ENCODE measurements around the gene GNG12. TPM values are rescaled to one million over a fixed set of nuclear protein-coding genes. Genes with fewer than 3 reads are reported as not detected.

Gene GNG12
- total RNA-seq, 4 donors from 2014 or later, result 89.6 to 129 (median 90.9) TPM

DNA sequence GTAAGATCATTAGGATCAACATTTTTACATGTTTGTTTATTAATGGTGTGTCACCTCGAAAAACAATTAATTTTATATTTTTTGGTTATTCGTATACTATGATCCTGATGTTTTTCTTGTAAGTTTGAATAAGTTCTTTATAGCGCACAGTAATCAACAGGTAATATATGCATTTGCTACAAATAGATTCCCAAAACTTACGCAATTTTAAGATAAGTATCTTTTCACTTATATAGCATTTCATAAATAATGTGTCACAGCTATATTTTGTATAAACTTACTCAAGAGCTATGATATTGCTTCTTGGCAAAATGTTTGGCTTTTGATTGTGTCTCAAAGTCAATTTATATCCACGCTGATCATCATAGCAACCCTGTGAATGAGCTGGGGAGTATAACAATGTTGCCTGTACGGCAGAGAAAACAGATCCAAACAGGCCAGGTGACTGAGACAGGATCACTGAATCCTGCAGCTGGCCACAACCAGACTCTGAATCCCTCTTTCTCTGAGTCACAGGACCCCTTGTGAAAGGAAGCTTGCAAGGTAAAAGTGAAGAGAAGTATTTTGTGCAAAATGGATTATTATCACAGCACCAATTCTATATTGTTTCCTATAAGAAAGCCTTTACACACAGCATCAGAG is 48.6 kb downstream of the GNG12 start:
- H3K9me3 ChIP-seq, result no peaks in the 10 kb centered on the region
- no peak for DNase-seq (ENCODE audit: low spot score in 2 of 2)
- WGBS, result 69% methylated on average over 6 of the region's 6 CpGs
- no peak overlapping the region for H3K4me3 ChIP-seq
- H3K27ac ChIP-seq, result no peak overlapping the region
- no peaks in the 10 kb centered on the region for H3K27me3 ChIP-seq
- TF ChIP-seq POLR2AphosphoS5 (IDR thresholded peaks at IDR 0.05) (no peak), EP300 (IDR thresholded peaks at IDR 0.05) (no peak), POLR2A (IDR thresholded peaks at IDR 0.05) (no peak)
- TF ChIP-seq, protein P1, sequence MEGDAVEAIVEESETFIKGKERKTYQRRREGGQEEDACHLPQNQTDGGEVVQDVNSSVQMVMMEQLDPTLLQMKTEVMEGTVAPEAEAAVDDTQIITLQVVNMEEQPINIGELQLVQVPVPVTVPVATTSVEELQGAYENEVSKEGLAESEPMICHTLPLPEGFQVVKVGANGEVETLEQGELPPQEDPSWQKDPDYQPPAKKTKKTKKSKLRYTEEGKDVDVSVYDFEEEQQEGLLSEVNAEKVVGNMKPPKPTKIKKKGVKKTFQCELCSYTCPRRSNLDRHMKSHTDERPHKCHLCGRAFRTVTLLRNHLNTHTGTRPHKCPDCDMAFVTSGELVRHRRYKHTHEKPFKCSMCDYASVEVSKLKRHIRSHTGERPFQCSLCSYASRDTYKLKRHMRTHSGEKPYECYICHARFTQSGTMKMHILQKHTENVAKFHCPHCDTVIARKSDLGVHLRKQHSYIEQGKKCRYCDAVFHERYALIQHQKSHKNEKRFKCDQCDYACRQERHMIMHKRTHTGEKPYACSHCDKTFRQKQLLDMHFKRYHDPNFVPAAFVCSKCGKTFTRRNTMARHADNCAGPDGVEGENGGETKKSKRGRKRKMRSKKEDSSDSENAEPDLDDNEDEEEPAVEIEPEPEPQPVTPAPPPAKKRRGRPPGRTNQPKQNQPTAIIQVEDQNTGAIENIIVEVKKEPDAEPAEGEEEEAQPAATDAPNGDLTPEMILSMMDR (IDR thresholded peaks at IDR 0.05), result no peak
- H3K36me3 ChIP-seq, result no peaks in the 10 kb centered on the region
- peaks cover 28% of the 10 kb centered on the region for H3K4me1 ChIP-seq

DNA sequence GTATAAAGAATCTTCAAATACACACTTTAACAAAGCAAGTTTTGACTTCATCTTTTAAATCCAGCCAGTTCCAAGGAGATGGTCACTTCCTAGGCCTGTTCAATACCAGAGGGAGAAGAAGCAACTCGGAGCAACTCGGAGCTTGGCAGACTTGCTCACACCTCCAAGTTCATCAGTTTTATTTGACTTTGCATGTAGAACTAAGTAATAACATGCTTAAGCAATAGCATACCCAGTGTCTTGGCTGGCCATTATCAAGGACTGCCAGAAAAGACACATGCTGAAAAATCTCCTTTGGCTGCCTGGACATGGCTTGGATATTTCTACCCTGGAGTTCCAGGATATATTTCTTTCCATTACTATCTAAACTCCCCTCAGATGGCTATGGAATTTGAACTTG is 52.6 kb downstream of the GNG12 start:
- WGBS, result 37% methylated on average over 2 of the region's 2 CpGs
- no peaks in the 10 kb centered on the region for H3K27me3 ChIP-seq
- H3K9me3 ChIP-seq, result no peaks in the 10 kb centered on the region
- TF ChIP-seq, protein P1 (IDR thresholded peaks at IDR 0.05), result no peak
- TF ChIP-seq POLR2A (IDR thresholded peaks at IDR 0.05), result no peak
- TF ChIP-seq EP300 (IDR thresholded peaks at IDR 0.05), result no peak
- TF ChIP-seq POLR2AphosphoS5 (IDR thresholded peaks at IDR 0.05), result no peak
- H3K4me3 ChIP-seq, result no peak overlapping the region
- peaks cover 12% of the 10 kb centered on the region for H3K4me1 ChIP-seq
- H3K27ac ChIP-seq, result no peak overlapping the region
- DNase-seq (ENCODE audit: low spot score in 2 of 2), result no peak
- H3K36me3 ChIP-seq, result peaks cover 5% of the 10 kb centered on the region

DNA sequence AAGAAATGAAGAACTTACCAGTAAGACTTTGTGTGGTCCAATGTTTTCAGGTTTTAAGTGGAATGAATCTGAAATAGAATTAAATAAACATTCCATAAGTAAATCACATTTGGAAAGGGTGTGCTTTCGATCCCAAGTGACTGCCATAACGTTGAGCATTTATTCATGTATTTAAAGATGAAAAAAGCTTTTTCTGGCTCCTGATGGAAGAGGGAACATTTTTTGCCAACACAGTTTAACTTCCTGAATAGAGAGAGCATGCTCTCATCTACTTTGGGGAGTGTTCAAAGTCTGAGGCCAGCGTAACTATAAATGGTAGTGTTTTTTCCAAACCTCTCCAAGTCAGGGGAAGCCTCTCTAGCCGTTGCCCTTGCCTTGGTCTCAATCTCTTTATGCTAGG is 55.8 kb downstream of the GNG12 start:
- TF ChIP-seq EP300 (IDR thresholded peaks at IDR 0.05), result no peak
- TF ChIP-seq POLR2A (IDR thresholded peaks at IDR 0.05), result no peak
- TF ChIP-seq, protein P1 (IDR thresholded peaks at IDR 0.05), result no peak
- no peak for TF ChIP-seq POLR2AphosphoS5 (IDR thresholded peaks at IDR 0.05)
- Histone ChIP-seq H3K27me3 (no peaks in the 10 kb centered on the region), H3K9me3 (no peaks in the 10 kb centered on the region), H3K27ac (no peak overlapping the region), H3K36me3 (peaks cover 8% of the 10 kb centered on the region), H3K4me3 (no peak overlapping the region), H3K4me1 (peaks cover 4% of the 10 kb centered on the region)
- DNase-seq (ENCODE audit: low spot score in 2 of 2), result no peak
- 63% methylated on average over 4 of the region's 4 CpGs for WGBS

DNA sequence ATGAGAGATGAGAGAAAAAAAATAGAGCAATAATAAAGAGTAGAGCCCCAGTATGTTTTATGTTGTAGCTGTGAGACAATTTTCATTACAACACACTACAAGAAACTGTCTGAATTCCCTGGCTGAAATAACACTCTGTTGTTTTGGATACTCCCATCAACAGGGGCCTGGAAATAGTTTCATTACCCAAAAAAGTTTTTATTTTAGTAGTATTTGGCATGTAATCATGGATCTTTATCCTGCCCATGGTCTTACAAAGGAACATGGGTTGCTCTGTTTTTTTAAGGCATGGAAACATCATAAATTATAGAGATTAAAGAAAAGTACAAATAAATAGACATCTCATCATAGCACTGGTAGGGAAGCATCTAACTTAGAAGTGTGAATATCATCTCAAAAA is 56.3 kb downstream of the GNG12 start:
- H3K36me3 ChIP-seq, result peaks cover 8% of the 10 kb centered on the region
- H3K4me1 ChIP-seq, result peaks cover 4% of the 10 kb centered on the region
- H3K9me3 ChIP-seq, result no peaks in the 10 kb centered on the region
- H3K4me3 ChIP-seq, result no peak overlapping the region
- H3K27me3 ChIP-seq, result no peaks in the 10 kb centered on the region
- TF ChIP-seq POLR2AphosphoS5 (IDR thresholded peaks at IDR 0.05) (no peak), POLR2A (IDR thresholded peaks at IDR 0.05) (no peak), EP300 (IDR thresholded peaks at IDR 0.05) (no peak)
- TF ChIP-seq, protein P1 (IDR thresholded peaks at IDR 0.05), result no peak
- no peak for DNase-seq (ENCODE audit: low spot score in 2 of 2)
- H3K27ac ChIP-seq, result no peak overlapping the region

DNA sequence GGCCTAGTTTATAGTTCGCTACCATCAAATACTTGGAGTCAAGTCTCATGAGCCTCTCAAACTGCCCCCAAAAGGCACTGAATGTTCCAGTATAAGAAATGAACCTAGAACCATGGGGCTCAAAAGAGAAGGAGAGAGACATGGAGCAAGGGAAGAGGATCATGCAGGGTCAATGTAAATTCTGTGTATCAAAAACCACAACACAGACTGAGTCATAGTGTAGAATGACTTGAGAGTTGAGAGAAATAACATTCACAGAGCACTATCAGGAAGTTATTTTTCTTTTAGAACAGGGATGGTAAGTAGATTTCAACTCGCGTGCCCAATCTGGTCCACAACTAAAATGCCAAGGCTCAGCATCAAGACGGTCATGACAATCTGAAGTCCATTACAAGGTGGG is 59.8 kb downstream of the GNG12 start:
- no peak for TF ChIP-seq POLR2A (IDR thresholded peaks at IDR 0.05)
- TF ChIP-seq EP300 (IDR thresholded peaks at IDR 0.05), result no peak
- TF ChIP-seq, protein P1 (IDR thresholded peaks at IDR 0.05), result no peak
- no peak for TF ChIP-seq POLR2AphosphoS5 (IDR thresholded peaks at IDR 0.05)
- Histone ChIP-seq H3K9me3 (no peaks in the 10 kb centered on the region), H3K27ac (no peak overlapping the region), H3K27me3 (no peaks in the 10 kb centered on the region), H3K4me1 (no peaks in the 10 kb centered on the region), H3K4me3 (no peak overlapping the region), H3K36me3 (peaks cover 8% of the 10 kb centered on the region)
- no peak for DNase-seq (ENCODE audit: low spot score in 2 of 2)
- WGBS, result 100% methylated on average over 4 of the region's 4 CpGs
